HG03469 (cell line): ENCODE measurements around the gene FAHD1.

Source experiments
- ATAC-seq: cut with Tn5 transposase; IDR thresholded peaks from one replicate; pipeline ENCODE4 v1.9.1; 2021; ENCODE audit warnings: mild to moderate bottlenecking, moderate library complexity, moderate number of reproducible peaks; ENCODE audit not compliant: unreplicated experiment

The FAHD1 gene

GRCh38 chr16:1878256-1878655 is 51.2 kb downstream of the FAHD1 start:
- no peak for ATAC-seq
